ENCODE results near the gene LARGE1. TPM values are rescaled to one million over a fixed set of nuclear protein-coding genes. Genes with fewer than 3 reads are reported as not detected.
"Not testable (repeated sequence)": the region's sequence is repeated elsewhere in the genome, so short reads cannot be mapped to it uniquely, and the experiment has no call there.

Gene LARGE1
- total RNA-seq, 1 donor from 2014 or later = 27.4 TPM

GRCh38 chr22:33381531-33382406, 538.5 kb downstream of the LARGE1 start:
- Histone ChIP-seq H3K4me1 (no peaks in the 10 kb centered on the region), H3K9me3 (peaks cover 9% of the 10 kb centered on the region), H3K27me3 (ENCODE audit: low read depth) (no peaks in the 10 kb centered on the region), H3K4me3 (no peak overlapping the region), H3K36me3 (no peaks in the 10 kb centered on the region), H3K27ac (no peak overlapping the region)
- TF ChIP-seq CTCF (IDR thresholded peaks at IDR 0.05) = no peak
- intact Hi-C loops (cut with DNase I) = no loop called here
- ATAC-seq (no peak), DNase-seq (no peak)

GRCh38 chr22:33380789-33381530, 539.3 kb downstream of the LARGE1 start:
- no peak for DNase-seq
- no peak for TF ChIP-seq CTCF (IDR thresholded peaks at IDR 0.05)
- Histone ChIP-seq H3K4me1 (no peaks in the 10 kb centered on the region), H3K27ac (no peak overlapping the region), H3K36me3 (no peaks in the 10 kb centered on the region), H3K4me3 (no peak overlapping the region), H3K27me3 (ENCODE audit: low read depth) (no peaks in the 10 kb centered on the region), H3K9me3 (peaks cover 9% of the 10 kb centered on the region)
- peak in 1 of 2 donors; percentile 17 for ATAC-seq
- intact Hi-C loops (cut with DNase I) = no loop called here

- H3K36me3 ChIP-seq = no peaks in the 10 kb centered on the region
- H3K27ac ChIP-seq = no peak overlapping the region
- DNase-seq (no peak), ATAC-seq (no peak)
- H3K27me3 ChIP-seq (ENCODE audit: low read depth) = no peaks in the 10 kb centered on the region
- intact Hi-C loops (cut with DNase I) = no loop called here
- TF ChIP-seq CTCF (IDR thresholded peaks at IDR 0.05) = no peak
- H3K4me1 ChIP-seq = no peaks in the 10 kb centered on the region
- no peak overlapping the region for H3K4me3 ChIP-seq
- peaks cover 9% of the 10 kb centered on the region for H3K9me3 ChIP-seq
These were observed 540.4 kb downstream of the LARGE1 start for GRCh38 chr22:33379836-33380235.

GRCh38 chr22:33372875-33373274, 547.4 kb downstream of the LARGE1 start:
- no peak for ATAC-seq
- intact Hi-C loops (cut with DNase I) = no loop called here
- Histone ChIP-seq H3K9me3 (peaks cover under 1% of the 10 kb centered on the region), H3K4me1 (no peaks in the 10 kb centered on the region), H3K27ac (no peak overlapping the region), H3K36me3 (no peaks in the 10 kb centered on the region), H3K27me3 (ENCODE audit: low read depth) (no peaks in the 10 kb centered on the region), H3K4me3 (no peak overlapping the region)
- no peak for DNase-seq
- TF ChIP-seq CTCF (IDR thresholded peaks at IDR 0.05) = no peak

- H3K4me3 ChIP-seq; H3K9me3 ChIP-seq; intact Hi-C loops (cut with DNase I); H3K4me1 ChIP-seq; DNase-seq; H3K27ac ChIP-seq; H3K27me3 ChIP-seq (ENCODE audit: low read depth); H3K36me3 ChIP-seq; ATAC-seq: not testable (repeated sequence)
These were observed 557.0 kb downstream of the LARGE1 start for GRCh38 chr22:33363256-33363655.

GRCh38 chr22:33362702-33363101, 557.6 kb downstream of the LARGE1 start:
- H3K4me1 ChIP-seq = no peaks in the 10 kb centered on the region
- intact Hi-C loops (cut with DNase I) = no loop called here
- H3K9me3 ChIP-seq = no peaks in the 10 kb centered on the region
- ATAC-seq (no peak), DNase-seq (no peak)
- no peak overlapping the region for H3K4me3 ChIP-seq
- no peak for TF ChIP-seq CTCF (IDR thresholded peaks at IDR 0.05)
- no peak overlapping the region for H3K27ac ChIP-seq
- no peaks in the 10 kb centered on the region for H3K36me3 ChIP-seq
- no peaks in the 10 kb centered on the region for H3K27me3 ChIP-seq (ENCODE audit: low read depth)

All from lower lobe of right lung (tissue), 2 donors.